GM18508 (cell line): ENCODE measurements around the gene KCNB1.

Experiments
- ATAC-seq: cut with Tn5 transposase; IDR thresholded peaks from one replicate; pipeline ENCODE4 v1.9.1; 2021; ENCODE audit warnings: moderate number of reproducible peaks; ENCODE audit not compliant: insufficient read depth, unreplicated experiment

The KCNB1 gene

DNA sequence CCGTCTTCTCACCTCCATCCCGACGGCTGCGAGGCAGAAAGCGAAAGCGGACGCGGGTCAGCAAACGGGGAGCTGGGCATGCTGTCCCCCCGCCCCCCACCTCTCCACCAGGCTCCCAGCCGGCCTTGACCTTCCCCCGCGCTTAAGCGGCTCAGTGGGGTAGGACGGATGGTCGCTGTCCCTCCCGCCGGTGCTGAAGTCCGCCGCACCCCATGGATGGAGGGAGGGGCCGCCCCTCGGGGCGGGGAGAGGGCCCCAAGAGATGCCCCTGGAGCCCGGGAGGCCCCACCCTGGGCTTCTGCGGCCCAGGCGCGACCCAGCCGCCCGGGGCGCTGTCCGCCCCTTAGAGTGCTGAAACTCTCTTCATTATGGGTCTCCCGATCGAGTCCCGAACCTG lies at the start of gene KCNB1:
Gene KCNB1 (minus strand): TSS at position 48 of the 397 bp plus-strand sequence. CDS start 188 bp downstream, outside the sequence.
- no peak for ATAC-seq

DNA sequence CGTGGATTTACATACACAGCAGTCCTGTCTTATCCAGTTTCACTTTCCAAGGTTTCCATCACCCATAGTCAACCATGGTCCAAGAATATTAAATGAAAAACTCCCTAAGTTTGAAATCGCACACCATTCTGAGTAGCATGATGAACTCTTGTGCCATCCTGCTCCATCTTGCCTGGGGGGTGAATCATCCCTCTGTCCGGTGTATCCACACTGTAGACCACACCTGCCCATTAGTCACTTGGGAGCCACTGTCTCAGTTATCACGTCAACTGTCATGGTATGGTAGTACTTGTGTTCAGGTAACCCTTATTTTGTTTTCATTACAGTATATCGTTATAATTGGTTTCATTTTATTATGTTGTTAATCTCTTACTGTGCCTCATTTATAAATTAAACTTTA lies 47.0 kb upstream of the KCNB1 start:
- no peak for ATAC-seq

DNA sequence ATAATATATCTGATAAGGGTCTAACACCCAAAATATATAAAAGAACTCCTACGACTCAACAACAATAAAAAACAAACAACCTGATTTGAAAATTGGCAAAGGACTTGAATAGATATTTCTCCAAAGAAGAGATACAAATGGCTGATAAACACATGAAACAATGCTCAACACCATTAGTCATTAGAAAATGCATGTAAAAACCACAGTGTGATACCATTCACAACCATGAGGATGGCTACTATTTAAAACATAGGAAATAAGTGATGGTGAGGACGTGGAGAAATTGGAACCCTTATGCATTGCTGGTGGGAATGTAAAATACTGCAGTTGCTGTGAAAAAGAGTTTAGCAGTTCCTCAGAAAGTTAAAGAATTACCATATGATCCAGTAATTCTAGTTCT lies 44.1 kb upstream of the KCNB1 start:
- ATAC-seq, result no peak

DNA sequence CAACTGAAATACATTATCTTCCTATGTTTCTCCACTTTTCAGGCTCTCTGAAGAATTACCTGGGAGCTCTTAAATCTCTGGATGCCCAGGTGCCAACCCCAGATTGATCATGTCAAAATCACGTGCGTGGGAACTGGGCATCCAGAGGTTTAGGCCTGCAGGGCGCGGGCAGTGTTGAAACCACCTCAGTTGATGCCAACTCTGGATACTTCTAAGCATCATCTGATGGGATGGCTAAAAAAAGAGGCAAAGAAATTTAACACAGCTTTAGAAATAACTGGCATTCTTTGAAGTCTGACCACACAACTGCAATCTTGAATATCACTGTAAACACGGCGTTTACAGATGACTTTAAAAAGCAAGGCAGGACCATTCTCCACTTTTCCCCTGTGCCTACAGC lies 43.6 kb upstream of the KCNB1 start:
- ATAC-seq, result no peak

DNA sequence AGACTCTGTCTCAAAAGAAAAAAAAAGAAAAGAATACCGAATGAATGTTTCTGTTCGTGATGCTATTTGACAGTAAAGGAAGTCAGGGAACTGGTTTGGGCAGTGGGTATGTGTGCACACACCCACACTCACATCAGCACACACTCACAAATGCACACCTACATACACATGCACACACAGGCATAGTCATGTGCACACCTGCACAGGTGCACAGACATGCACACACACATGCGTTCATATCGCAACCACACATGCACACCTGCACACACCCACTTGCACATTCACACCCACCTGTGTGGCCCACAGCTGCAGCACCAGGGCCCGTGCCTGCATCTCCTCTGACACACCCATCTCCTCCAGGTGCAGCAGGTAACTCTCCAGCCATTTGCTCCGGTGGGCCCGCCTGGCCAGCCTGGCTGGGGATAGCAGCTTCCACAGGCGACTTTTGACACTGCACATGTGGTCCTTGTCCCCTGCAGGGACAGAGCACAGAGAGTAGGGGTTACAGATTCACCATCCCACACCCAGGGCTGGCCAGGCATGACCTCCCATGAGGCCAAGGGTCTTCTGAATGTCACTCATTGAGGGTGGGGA lies 41.4 kb upstream of the KCNB1 start:
- no peak for ATAC-seq

DNA sequence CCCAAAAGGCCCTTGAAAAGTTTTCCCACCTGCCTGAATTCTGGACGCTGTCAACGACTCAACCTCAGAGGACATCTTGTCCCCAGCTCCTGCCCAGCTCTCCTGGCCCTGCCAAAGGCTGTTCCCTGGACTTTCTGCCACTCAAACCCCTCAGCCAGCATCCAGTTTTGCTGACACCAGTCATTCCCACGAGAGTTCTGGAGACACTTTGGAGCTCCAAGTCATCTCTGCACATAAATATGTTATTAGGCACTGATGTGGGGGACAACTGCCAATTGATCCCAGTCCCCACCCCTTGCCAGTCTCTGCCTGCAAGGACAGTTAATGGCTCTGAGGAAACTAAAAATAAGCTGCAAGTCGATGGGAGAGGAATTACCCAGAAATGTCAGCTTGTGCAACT lies 38.9 kb upstream of the KCNB1 start:
- no peak for ATAC-seq

DNA sequence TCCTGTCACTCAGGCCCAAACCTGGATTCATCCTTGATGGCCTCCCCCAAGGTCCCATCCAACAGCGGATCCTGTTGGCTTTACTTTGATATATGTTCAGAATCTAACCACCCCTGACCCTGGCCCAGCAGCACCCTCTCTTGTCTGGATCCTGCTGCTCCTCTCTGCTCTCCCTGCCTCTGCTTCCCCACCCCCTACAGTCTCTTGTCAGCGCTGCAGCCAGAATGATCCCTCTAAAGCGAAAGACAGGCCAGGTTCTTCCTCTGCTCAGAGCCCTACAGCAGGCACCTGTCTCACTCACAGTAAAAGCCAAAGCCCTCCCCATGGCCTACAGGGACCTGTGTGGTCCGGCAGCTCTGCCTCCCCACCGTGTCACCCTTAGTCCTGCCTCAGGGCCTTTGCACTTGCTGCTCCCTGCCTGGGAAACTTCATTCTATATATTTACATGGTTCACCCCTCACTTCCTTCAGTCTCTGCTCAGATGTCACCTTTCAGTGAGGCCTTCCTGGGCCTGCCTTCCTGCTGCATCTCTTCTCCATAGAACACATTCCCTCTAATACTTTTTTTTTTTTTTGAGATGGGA lies 37.4 kb upstream of the KCNB1 start:
- ATAC-seq, result no peak

DNA sequence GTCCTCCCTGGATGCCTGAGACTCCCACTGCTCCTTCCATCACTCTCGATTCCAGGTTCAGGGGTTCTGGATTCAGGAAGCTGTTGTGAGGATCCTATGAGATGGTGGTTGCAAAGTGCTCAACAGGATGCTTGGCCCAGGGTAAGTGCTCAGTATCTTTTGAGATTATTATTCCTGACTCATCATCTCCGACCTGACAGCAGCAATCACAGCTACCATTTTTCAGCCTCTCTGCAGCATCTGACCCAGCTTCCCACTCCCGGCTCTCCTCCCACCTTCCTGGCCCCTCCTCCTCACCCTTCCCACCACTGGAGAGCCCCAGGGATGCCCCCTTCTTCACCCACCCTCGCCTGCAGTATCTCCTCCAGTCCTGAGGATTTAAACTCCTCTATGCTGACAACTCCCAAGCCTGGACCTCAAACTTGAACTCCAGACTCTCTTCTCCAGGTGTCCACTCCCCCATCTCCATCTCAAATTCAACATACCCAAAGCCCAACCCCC lies 36.8 kb upstream of the KCNB1 start:
- no peak for ATAC-seq

DNA sequence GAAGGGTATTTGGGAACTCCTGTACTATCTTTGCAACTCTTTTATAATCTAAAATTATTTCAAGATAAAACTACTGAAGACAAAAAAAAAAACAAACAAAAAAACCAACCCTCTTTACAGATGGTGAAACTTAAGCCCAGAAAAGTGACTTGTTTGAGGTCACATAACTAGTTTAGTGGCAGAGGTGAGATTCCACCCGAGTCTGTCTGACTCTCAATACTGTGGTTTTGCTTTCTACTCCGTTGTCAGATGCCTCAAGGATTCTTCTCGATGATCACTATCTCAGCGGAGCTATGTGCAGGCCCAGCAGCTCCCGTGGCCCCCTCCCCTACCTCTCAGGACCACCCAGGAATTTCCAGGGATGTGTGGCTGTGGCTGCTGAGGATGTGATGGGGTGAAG lies 36.1 kb upstream of the KCNB1 start:
- ATAC-seq, result no peak

DNA sequence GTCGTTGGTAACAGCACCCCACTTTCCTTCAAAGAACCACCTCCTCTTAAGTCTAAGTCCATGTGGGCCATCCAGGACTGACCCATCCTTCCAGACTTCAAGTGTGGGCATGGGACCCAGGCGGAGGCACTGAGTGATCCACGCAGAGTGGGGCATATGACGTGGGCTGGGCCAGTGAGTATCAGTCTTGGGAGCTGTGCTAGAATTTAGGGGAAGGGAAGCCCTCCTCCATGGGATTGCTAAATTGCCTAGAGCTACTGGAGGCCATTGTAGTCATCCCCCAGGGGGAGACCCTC lies 35.3 kb upstream of the KCNB1 start:
- ATAC-seq, result no peak

DNA sequence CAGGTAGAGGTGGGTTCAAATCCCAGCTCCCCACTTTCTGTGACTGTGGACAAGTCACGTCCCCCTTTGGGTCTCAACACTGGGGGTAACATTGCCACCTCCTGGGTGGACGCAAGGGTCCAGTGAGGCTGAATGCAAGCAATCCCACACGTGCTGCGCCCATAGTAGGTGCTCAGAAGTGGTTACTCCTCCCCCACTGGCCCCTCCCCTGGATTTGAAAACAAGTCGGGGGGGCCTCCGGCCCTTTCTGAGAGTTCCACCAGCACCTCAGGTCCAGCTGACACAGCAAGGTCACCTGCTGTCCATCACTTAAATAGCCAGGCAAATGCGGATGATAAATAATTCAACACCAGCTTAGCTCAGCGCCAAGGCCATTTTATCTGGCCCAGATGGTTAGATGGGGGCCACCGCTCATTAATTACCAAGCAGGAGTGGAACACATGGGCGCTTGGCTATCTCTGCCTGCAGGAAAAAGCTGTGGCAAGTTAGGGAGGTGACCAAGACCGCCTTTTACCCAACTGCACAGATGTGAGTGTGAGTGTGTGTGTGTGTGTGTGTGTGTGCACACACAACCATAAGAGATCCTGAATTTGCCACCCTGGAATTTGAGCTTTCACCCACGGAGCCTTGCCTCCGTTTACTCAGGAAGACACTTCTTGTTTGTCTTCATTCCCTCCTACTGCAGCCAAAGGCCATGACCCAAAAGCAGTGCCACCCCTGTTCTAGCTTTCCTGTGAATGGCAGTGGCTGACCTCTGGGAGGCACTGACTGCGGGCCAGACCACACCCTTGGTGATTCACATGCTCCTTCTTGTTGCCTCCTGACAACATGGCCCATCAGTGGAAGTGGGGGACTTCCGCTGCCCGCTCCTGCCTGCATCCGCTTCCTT lies 34.7 kb upstream of the KCNB1 start:
- ATAC-seq, result no peak

DNA sequence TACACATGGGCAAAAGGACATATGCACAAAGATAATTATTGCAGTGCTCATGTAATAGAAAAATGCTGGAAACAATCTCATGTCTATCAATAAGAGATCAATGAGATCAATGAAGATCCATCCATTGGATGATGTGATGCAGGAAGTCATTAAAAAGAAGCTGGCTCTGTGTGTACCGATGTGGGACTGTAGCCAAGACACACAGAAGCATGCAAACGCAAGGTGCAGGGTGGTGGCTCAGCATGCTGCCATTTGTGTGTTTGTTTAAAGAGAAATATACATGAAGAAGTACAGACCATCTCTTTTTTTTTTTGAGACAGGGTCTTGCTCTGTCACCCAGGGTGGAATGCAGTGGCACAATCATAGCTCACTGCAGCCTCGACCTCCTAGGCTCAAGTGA lies 33.1 kb upstream of the KCNB1 start:
- ATAC-seq, result no peak

DNA sequence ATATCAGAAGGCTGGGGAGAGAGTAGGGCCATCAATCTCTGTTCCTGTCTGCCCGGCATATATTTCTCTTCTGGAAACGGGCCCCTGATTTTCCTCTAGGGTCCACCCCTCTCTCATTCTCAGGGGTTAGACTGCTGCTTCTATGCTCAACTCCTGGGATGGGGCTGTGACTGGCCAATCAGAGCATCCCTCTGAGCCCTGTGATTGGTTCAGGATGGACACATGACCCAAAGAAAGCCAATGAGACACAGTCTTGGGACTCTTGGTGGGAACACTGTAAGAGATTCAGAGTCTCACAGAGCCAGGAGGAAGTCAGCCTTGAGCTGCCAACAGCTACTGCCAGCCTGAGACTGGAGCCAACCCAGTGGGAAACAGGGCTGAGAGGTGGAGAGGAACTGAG lies 31.0 kb upstream of the KCNB1 start:
- ATAC-seq, result no peak

DNA sequence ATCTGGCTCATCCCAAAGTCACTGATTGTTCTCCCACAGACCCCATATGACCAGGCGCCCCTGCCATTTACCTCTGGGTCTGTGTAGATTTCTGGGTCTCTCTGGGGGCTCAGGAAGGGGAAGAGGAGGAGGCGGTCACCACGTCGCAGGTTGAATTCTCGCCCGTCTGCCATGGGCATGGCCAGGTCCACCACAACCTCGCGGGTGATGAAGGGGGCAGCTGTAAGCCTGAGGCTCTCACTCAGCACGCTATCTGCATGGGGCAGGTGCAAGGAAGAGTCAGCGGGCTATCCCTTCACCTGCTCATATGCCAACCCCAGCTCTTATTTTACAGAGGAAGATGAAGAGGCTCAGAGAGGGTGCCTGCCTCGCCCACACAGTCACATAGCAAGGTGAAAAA lies 30.5 kb upstream of the KCNB1 start:
- no peak for ATAC-seq

DNA sequence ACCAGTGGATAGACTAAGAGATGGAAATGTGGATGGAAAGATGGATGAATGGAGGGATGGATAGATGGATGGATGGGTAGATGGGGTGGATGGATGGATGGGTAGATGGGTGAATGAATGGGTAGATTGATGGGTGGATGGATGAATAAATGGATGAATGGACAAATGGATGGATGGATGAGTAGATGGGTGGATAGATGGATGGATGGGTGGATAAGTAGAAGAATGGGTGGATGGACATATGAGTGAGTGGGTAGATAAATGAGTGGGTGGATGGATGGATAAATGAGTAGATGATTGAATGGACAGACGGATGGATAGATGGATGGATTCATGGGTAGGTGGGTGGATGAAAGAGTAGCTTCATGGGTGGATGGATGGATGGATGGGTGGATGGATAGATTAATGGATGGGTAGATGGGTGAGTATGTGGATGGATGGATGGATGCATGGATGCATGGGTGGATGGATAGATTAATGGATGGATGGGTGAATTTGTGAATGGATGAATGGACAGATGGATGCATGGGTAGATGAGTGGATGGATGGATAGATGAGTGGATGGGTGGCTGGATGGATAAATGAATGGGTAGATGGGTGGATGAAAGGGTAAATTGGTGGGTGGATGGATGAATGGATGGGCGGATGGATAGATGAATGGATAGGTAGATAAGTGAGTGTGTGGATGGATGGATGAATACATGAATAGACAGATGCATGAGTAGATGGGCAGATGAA lies 29.5 kb upstream of the KCNB1 start:
- ATAC-seq, result no peak

DNA sequence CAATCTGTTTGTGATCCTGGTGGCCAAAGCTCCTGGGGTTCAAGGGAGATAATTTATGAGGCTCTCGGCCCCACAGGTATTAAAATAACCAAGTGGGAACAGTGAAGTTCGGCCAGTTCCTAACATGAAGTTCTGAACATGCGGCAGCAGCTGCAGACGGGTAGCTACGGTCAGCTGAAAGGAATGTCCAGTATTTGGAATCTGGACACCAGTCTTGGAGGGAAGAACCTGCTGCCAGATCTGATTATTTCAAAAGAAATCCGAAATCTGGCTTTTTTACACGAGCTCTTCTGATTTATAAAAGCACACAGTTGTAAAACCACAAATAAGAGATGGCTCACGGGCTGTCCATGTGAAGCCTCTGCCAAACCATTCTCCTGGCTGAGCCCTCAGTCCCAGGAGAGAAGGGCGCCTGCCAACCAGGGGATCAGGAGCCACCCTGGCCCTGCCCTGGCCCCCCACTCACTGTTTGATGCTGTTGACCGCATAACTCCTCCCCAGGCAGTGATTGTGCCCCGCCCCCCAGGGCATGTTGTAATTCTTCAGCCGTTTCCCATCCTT lies 28.2 kb upstream of the KCNB1 start:
- ATAC-seq, result no peak

DNA sequence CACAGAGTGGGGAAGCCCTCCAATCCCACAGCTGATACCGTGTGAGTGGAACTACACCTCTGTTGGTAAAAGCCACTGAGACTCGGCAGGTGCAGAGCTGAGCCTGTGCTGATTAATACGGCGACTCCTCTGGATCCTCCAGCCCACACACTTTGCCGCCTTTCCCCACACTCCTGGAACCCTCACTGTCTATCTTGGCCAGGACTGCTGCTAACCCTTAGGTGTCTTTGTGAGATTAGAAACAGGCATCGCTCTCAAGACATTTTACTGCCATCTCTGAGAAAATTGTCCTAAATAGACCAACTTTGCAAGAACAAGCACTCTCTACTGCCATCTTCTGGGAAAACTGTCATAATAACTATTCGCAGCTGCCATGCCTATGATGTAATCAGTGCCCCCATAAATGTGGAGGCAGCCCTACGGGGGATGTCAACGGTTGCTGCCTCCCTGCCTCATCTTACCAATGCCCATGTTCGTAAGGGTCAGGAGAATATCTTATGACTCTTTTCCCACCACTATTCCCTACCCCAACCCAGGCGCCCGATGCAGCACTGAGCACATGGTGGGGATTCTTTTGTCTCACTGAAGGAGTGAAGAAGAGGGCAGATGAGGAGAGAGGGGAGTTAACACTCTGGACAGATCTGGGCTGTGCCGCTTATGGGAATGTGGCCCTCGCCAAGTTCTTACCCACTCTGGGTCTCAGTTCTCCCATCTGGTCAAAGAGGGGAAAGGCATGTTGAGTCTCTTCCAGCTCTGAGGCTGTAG lies 26.1 kb upstream of the KCNB1 start:
- no peak for ATAC-seq

DNA sequence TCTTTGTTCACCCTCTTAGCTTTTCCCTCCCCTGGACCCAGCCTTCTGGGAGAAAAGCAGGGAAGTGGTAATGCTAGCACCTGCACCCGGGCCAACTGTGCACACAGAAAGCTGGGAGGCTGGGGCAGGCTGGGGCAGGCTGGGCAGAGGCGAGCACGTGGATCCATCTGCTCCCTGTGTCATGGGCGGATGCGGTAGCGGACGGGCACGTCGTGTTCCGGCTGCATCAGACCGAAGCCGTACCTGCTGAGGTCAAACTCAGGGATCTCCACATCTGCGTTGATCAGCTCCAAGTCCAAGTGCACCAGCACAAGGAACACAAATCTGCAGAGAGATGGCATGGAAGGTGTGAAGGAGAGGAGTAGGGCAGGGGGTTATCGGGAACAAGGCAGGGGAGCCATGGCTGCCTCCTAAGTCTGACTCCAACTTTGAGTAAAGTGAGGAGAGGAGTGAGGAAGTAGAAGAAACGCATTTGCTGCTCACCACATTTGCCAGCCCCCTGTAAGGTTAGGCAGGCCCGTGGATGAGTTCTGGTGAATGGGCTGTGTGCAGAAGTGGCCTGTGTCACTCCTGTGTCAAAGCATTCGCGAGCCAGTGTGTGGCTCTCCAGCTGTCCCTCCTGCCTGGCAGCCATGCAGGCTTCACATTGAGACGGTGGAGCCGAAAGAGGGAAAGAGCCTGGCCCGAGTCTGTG lies 25.4 kb upstream of the KCNB1 start:
- ATAC-seq, result no peak

DNA sequence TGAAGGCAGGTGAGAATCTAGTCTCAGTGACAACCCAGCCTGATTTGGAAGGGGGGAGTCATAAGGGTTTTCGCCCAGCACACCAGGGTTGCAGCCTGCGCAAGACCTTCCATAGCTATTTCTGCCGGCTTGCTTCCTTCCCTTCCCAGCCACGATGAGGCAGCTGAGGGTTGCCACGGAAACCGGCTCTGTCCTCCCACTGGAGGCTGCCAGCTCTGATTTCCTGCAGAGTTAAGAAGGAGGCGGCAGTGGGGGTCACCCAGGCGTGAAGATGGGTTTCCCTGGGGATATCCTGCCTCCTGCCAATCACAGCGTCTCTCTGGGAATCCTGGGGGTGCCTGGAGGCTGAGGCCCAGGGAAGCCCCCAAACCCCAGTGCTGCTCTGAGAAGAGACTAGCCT lies 23.1 kb upstream of the KCNB1 start:
- ATAC-seq, result no peak
